Esophagus squamous epithelium (tissue), 5 donors: Measurements from ENCODE around the gene RGS3. TPM values are rescaled to one million over a fixed set of nuclear protein-coding genes. Genes with fewer than 3 reads are reported as not detected.

Experiments
- DNase-seq: peaks from one replicate; lab custom pipeline; 2025; lab: John Stamatoyannopoulos, UW
- H3K27ac ChIP-seq, 4 donors: fragments of 200-600 bp; sonication (generic); one replicate each; pipeline ENCODE4 v1.5.1; 2016 to 2019; ENCODE audit warnings: mild to moderate bottlenecking in 1 of 4
- H3K27me3 ChIP-seq, 4 donors: fragments of 200-600 bp; sonication (generic); 1 replicate in 3 of 4; 2 replicates in 1 of 4; pipeline versions ENCODE4 v1.5.1 to v1.6.0; 2017 to 2021; ENCODE audit warnings: antibody characterized with exemption in 1 of 4
- H3K36me3 ChIP-seq, 3 donors: fragments of 200-600 bp; sonication (generic); one replicate each; pipeline ENCODE4 v1.5.1; 2016 to 2019
- H3K4me1 ChIP-seq, 3 donors: fragments of 200-600 bp; sonication (generic); one replicate each; pipeline ENCODE4 v1.5.1; 2017 to 2019
- H3K4me3 ChIP-seq, 4 donors: fragments of 200-600 bp; sonication (generic); 1 replicate in 3 of 4; 2 replicates in 1 of 4; pipeline ENCODE4 v1.5.1; 2016 to 2019; ENCODE audit warnings: mild to moderate bottlenecking in 2 of 4, moderate library complexity in 1 of 4
- H3K9me3 ChIP-seq, 3 donors: fragments of 200-600 bp; sonication (generic); one replicate each; pipeline ENCODE4 v1.5.1; 2016 to 2019
- CTCF ChIP-seq, 6 experiments: fragments of 450-650 bp in 4 of 6; fragments of 200-600 bp in 2 of 6; sonication (generic) in 2 of 6; IDR thresholded peaks; one replicate each; pipeline ENCODE4 v1.5.1; 2016 to 2019; ENCODE audit warnings: antibody characterized with exemption in 6 of 6, mild to moderate bottlenecking in 4 of 6, moderate library complexity in 4 of 6
- POLR2A ChIP-seq, 4 donors: fragments of 450-650 bp; IDR thresholded peaks; one replicate each; pipeline ENCODE4 v1.6.1; 2017; ENCODE audit warnings: antibody characterized with exemption in 4 of 4, mild to moderate bottlenecking in 4 of 4, moderate library complexity in 3 of 4
- whole genome bisulfite sequencing, 2 donors: methylation state at CpG; one replicate each; pipeline ENCODE4 v1.1.5; 2018; 5-methylcytosine and 5-hydroxymethylcytosine counted together
- intact Hi-C: fragments of 100-400 bp; cut with DNase I; formaldehyde crosslinking; loops from one replicate; pipeline ENCODE4 v1.15.0; 2022
- total RNA-seq, 4 donors: library from RNA; depleted of rRNA; stranded (reverse); fragments of >200 nt; gene quantifications; one replicate each; pipeline ENCODE4 v1.1.0, GENCODE V29; 2016
- donor health status: DM: yes; HTN: yes; CAD: no.

The RGS3 gene
- total RNA-seq, 4 donors from 2014 or later = 9.7 to 16.3 (median 12.7) TPM

GRCh38 chr9:113504725-113505590, 41.4 kb downstream of the RGS3 start:
- 88 to 92% methylated on average over 2 to 7 of the region's 9 CpGs for WGBS, 2 donors
- intact Hi-C loops = no loop called here
- Histone ChIP-seq H3K9me3 (no peaks in the 10 kb centered on the region), H3K4me3 (peak overlapping the region in 1 of 4 donors; percentile 41), H3K36me3 (peaks cover 0 to 6% (median 0%) of the 10 kb centered on the region in 3 donors), H3K27ac (peak overlapping the region in 2 of 4 donors; percentile 22 to 72), H3K27me3 (no peaks in the 10 kb centered on the region), H3K4me1 (peaks cover 0 to 56% (median 9%) of the 10 kb centered on the region in 3 donors)
- no peak for TF ChIP-seq CTCF (IDR thresholded peaks at IDR 0.05)
- no peak for TF ChIP-seq POLR2A (IDR thresholded peaks at IDR 0.05)
- no peak for DNase-seq

- DNase-seq = no peak
- Histone ChIP-seq H3K4me3 (no peak overlapping the region), H3K27me3 (no peaks in the 10 kb centered on the region), H3K4me1 (peaks cover 0 to 64% (median 9%) of the 10 kb centered on the region in 3 donors), H3K9me3 (no peaks in the 10 kb centered on the region), H3K27ac (no peak overlapping the region), H3K36me3 (peaks cover 0 to 6% (median 0%) of the 10 kb centered on the region in 3 donors)
- intact Hi-C loops = no loop called here
- TF ChIP-seq POLR2A (IDR thresholded peaks at IDR 0.05) (no peak), CTCF (IDR thresholded peaks at IDR 0.05) (no peak)
- 33 to 82% methylated on average over 1 to 9 of the region's 9 CpGs for WGBS, 2 donors
Observed at GRCh38 chr9:113506090-113506589, 42.6 kb downstream of the RGS3 start.

GRCh38 chr9:113507256-113507655, 43.7 kb downstream of the RGS3 start:
- Histone ChIP-seq H3K4me3 (no peak overlapping the region), H3K9me3 (no peaks in the 10 kb centered on the region), H3K4me1 (peaks cover 0 to 71% (median 12%) of the 10 kb centered on the region in 3 donors), H3K27me3 (no peaks in the 10 kb centered on the region), H3K36me3 (peaks cover 0 to 6% (median 0%) of the 10 kb centered on the region in 3 donors), H3K27ac (no peak overlapping the region)
- DNase-seq = no peak
- TF ChIP-seq POLR2A (IDR thresholded peaks at IDR 0.05) = no peak
- no peak for TF ChIP-seq CTCF (IDR thresholded peaks at IDR 0.05)
- intact Hi-C loops = no loop called here
- WGBS, 2 donors = 100% methylated on average over 4 of the region's 19 CpGs; no CpG with 5 or more reads in 1 of the 2 donors

- intact Hi-C loops = no loop called here
- DNase-seq = no peak
- 69 to 70% methylated on average over 8 to 10 of the region's 10 CpGs for WGBS, 2 donors
- H3K27ac ChIP-seq = no peak overlapping the region
- H3K4me1 ChIP-seq = peaks cover 0 to 77% (median 12%) of the 10 kb centered on the region in 3 donors
- no peaks in the 10 kb centered on the region for H3K27me3 ChIP-seq
- no peak overlapping the region for H3K4me3 ChIP-seq
- TF ChIP-seq POLR2A (IDR thresholded peaks at IDR 0.05) (no peak), CTCF (IDR thresholded peaks at IDR 0.05) (peak in 1 of 6 experiments; percentile 19)
- peaks cover 0 to 6% (median 0%) of the 10 kb centered on the region in 3 donors for H3K36me3 ChIP-seq
- H3K9me3 ChIP-seq = no peaks in the 10 kb centered on the region
Observed at GRCh38 chr9:113508111-113508749, 44.7 kb downstream of the RGS3 start.
